ENCODE data around the gene MIER1. TPM values are rescaled to one million over a fixed set of nuclear protein-coding genes. Genes with fewer than 3 reads are reported as not detected.

MIER1 gene
- total and polyA plus RNA-seq, 9 of the 15 experiments (the other 6 are each of a cell fraction or from before 2014, with no cell fraction given), result 13.9 to 34.8 (median 21.5) TPM

DNA sequence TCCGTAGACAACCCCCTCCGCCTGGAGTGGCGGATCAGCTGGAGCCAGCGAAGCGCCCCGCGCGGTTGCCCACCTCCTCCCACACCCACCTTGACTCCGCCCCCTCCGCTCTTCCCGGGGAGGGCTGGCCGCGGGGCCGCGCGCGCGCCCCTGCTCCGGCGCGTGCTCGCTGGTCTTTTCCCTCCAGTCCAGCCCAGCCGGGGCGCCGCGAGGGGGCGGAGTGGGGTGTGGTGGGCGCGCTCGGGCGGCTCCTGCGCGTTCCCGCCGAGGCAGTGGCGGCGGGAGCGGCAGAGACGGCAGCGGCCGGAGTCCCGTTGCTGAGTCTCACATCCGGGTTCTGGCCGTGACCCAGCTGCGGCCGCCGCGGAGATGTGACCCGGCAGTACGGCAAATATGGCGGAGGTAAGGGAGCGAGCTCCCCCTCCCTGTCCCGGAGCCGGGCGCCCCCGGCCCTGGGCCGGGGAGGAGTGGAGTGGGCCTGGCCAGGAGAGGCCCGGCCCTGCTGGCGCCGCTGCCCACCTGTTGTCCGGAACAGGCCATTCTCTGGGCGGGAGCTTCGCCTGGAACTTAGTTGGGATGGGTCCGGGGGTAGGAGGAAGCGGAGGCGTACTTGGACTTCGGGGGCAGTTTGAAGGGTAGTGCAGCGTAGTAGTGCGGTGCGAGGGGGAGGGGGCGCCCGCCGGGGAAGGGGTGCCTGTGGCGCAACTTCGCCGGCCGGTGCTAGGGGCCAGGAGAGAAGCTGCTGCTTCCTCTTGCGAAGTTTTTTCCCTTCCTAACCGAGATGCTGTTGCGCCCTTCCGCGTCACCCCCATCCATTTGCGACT, 5.4 kb downstream of the MIER1 start (continued):
- TF ChIP-seq IRF1 (CRISPR knock-in tag; IDR thresholded peaks at IDR 0.05; ENCODE audit: borderline replicate concordance) (no peak), IRF2 (CRISPR knock-in tag; IDR thresholded peaks at IDR 0.05) (no peak), TCF7L2 (IDR thresholded peaks at IDR 0.05; ENCODE audit: low read depth, low read length) (no peak), CGGBP1 (CRISPR knock-in tag; IDR thresholded peaks at IDR 0.05) (no peak), ESRRA (IDR thresholded peaks at IDR 0.05; ENCODE audit: borderline replicate concordance, low read depth) (peak; percentile 59; the same call in 1 of the 2 replicates), PHB2 (IDR thresholded peaks at IDR 0.05; ENCODE audit: low read depth) (no peak), MED1 (CRISPR knock-in tag; IDR thresholded peaks at IDR 0.05; ENCODE audit: borderline replicate concordance) (no peak), CC2D1A (IDR thresholded peaks at IDR 0.05) (peak; percentile 40; the same call in 1 of the 2 replicates), SREBF1 (IDR thresholded peaks at IDR 0.05; ENCODE audit: borderline replicate concordance, low read depth, low read length) (no peak), FOS (IDR thresholded peaks at IDR 0.05; ENCODE audit: extremely low read depth, insufficient read length) (no peak), ZNF583 (CRISPR knock-in tag; IDR thresholded peaks at IDR 0.05) (peak; percentile 89), FIP1L1 (IDR thresholded peaks at IDR 0.05; ENCODE audit: low read depth, low read length, poor library complexity, severe bottlenecking) (no peak), L3MBTL2 (IDR thresholded peaks at IDR 0.05) (no peak; the same call in 1 of the 2 replicates), TFAM (CRISPR knock-in tag; conservative IDR thresholded peaks at IDR 0.05) (no peak), FOXJ3 (CRISPR knock-in tag; IDR thresholded peaks at IDR 0.05) (no peak), ARHGAP35 (IDR thresholded peaks at IDR 0.05; ENCODE audit: partially characterized antibody) (no peak), ZBTB1 (CRISPR knock-in tag; IDR thresholded peaks at IDR 0.05; ENCODE audit: borderline replicate concordance, low read depth) (no peak), NR1H2 (CRISPR knock-in tag; IDR thresholded peaks at IDR 0.05) (no peak), STAT6 (CRISPR knock-in tag; IDR thresholded peaks at IDR 0.05) (no peak)
- TF ChIP-seq, protein P1, sequence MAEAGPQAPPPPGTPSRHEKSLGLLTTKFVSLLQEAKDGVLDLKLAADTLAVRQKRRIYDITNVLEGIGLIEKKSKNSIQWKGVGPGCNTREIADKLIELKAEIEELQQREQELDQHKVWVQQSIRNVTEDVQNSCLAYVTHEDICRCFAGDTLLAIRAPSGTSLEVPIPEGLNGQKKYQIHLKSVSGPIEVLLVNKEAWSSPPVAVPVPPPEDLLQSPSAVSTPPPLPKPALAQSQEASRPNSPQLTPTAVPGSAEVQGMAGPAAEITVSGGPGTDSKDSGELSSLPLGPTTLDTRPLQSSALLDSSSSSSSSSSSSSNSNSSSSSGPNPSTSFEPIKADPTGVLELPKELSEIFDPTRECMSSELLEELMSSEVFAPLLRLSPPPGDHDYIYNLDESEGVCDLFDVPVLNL (CRISPR knock-in tag; IDR thresholded peaks at IDR 0.05; ENCODE audit: low read depth), result no peak
- TF ChIP-seq, protein P2, sequence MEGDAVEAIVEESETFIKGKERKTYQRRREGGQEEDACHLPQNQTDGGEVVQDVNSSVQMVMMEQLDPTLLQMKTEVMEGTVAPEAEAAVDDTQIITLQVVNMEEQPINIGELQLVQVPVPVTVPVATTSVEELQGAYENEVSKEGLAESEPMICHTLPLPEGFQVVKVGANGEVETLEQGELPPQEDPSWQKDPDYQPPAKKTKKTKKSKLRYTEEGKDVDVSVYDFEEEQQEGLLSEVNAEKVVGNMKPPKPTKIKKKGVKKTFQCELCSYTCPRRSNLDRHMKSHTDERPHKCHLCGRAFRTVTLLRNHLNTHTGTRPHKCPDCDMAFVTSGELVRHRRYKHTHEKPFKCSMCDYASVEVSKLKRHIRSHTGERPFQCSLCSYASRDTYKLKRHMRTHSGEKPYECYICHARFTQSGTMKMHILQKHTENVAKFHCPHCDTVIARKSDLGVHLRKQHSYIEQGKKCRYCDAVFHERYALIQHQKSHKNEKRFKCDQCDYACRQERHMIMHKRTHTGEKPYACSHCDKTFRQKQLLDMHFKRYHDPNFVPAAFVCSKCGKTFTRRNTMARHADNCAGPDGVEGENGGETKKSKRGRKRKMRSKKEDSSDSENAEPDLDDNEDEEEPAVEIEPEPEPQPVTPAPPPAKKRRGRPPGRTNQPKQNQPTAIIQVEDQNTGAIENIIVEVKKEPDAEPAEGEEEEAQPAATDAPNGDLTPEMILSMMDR (IDR thresholded peaks at IDR 0.05 in 2 of 3, conservative IDR thresholded peaks at IDR 0.05 in 1 of 3; ENCODE audit: insufficient read depth in 2 of 3, low read depth in 1 of 3, low read length in 3 of 3), result peak in 2 of 3 experiments; percentile 13 to 35; a peak in 3 of 6 replicates

Measured in K562 (cell line).